ENCODE results near the gene PSMD1.

- TF ChIP-seq CTCF (optimal IDR thresholded peaks at IDR 0.05 in 1 of 3, IDR thresholded peaks at IDR 0.05 in 1 of 3, conservative IDR thresholded peaks at IDR 0.05 in 1 of 3; ENCODE audit: extremely low read depth in 1 of 3, insufficient read depth in 2 of 3, low read length in 3 of 3), result no peak
- TF ChIP-seq EZH2 (IDR thresholded peaks at IDR 0.05; ENCODE audit: low read length), result no peak
Observed at GRCh38 chr2:231221761-231222160, 165.1 kb downstream of the PSMD1 start.
